Neural cell (in vitro differentiated cells): ENCODE measurements around the gene CFAP52. TPM values are rescaled to one million over a fixed set of nuclear protein-coding genes. Genes with fewer than 3 reads are reported as not detected.

Source experiments
- H2AFZ ChIP-seq: fragments of 200-600, 300-800 bp; sonication (generic), shearing (Covaris generic); 2 replicates; pipeline ENCODE4 v1.6.0; 2014; ENCODE audit warnings: low read depth, mild to moderate bottlenecking, antibody characterized with exemption, low read length, moderate library complexity
- H3F3A ChIP-seq: fragments of 200-600 bp; shearing (Covaris generic); 2 replicates; pipeline ENCODE4 v1.6.1; 2016; ENCODE audit warnings: mild to moderate bottlenecking, moderate library complexity, mixed read lengths, antibody characterized with exemption, low read length; ENCODE audit not compliant: insufficient read depth, poor library complexity, severe bottlenecking
- H3K27ac ChIP-seq: fragments of 200-600, 300-800 bp; sonication (generic), shearing (Covaris generic); 2 replicates; pipeline ENCODE4 v1.5.1; 2014; ENCODE audit warnings: mild to moderate bottlenecking, low read length, moderate library complexity
- H3K27me3 ChIP-seq: fragments of 300-800, 200-600 bp; sonication (generic), shearing (Covaris generic); 2 replicates; pipeline ENCODE4 v1.6.0; 2014; ENCODE audit warnings: mild to moderate bottlenecking, low read depth, low read length, moderate library complexity; ENCODE audit not compliant: insufficient read depth
- H3K36me3 ChIP-seq: fragments of 300-800, 200-600 bp; sonication (generic), shearing (Covaris generic); 2 replicates; pipeline ENCODE4 v1.5.1; 2014; ENCODE audit warnings: mild to moderate bottlenecking, antibody characterized with exemption, low read length, moderate library complexity; ENCODE audit not compliant: insufficient read depth
- H3K4me2 ChIP-seq: fragments of 300-800, 200-600 bp; sonication (generic), shearing (Covaris generic); 2 replicates; pipeline ENCODE4 v1.6.0; 2014; ENCODE audit warnings: mild to moderate bottlenecking, low read length
- H3K4me3 ChIP-seq: fragments of 300-800, 200-600 bp; sonication (generic), shearing (Covaris generic); 2 replicates; pipeline ENCODE4 v1.5.1; 2014; ENCODE audit warnings: mild to moderate bottlenecking, low read length, moderate library complexity
- H3K79me2 ChIP-seq: fragments of 200-600 bp; shearing (Covaris generic); replicated peaks from 2 replicates; pipeline ENCODE4 v1.6.0; 2014; ENCODE audit warnings: mild to moderate bottlenecking, low read length, moderate library complexity; ENCODE audit not compliant: insufficient read depth
- H3K9ac ChIP-seq: fragments of 300-800, 200-600 bp; sonication (generic), shearing (Covaris generic); 2 replicates; pipeline ENCODE4 v1.6.1; 2016; ENCODE audit warnings: mild to moderate bottlenecking, low read length, mixed read lengths
- H3K9me2 ChIP-seq: fragments of 200-600 bp; shearing (Covaris generic); 2 replicates; pipeline ENCODE4 v1.6.1; 2016; ENCODE audit warnings: mild to moderate bottlenecking, low read length, mixed read lengths; ENCODE audit not compliant: insufficient read depth
- H3K9me3 ChIP-seq: fragments of 200-600, 300-800 bp; sonication (generic), shearing (Covaris generic); 2 replicates; pipeline ENCODE4 v1.6.1; 2016; ENCODE audit warnings: mild to moderate bottlenecking, mixed run types, low read length, moderate library complexity, mixed read lengths
- H4K20me1 ChIP-seq: fragments of 200-600 bp; shearing (Covaris generic); 2 replicates; pipeline ENCODE4 v1.6.1; 2016; ENCODE audit warnings: mild to moderate bottlenecking, mixed run types; ENCODE audit not compliant: insufficient read depth
- EP300 ChIP-seq: fragments of 450-650 bp; conservative IDR thresholded peaks from 2 replicates; pipeline ENCODE4 v1.6.1; 2014; ENCODE audit warnings: antibody characterized with exemption, mild to moderate bottlenecking, moderate library complexity; ENCODE audit not compliant: poor library complexity, severe bottlenecking
- EZH2 ChIP-seq: fragments of 200-600, 300-800 bp; shearing (Covaris generic), sonication (generic); IDR thresholded peaks from 2 replicates; pipeline ENCODE4 v1.6.1; 2014; ENCODE audit warnings: antibody characterized with exemption, low read length, borderline replicate concordance, mild to moderate bottlenecking; ENCODE audit not compliant: insufficient read depth, poor library complexity, severe bottlenecking
- MXI1 ChIP-seq: fragments of 450-650 bp; conservative IDR thresholded peaks from 2 replicates; pipeline ENCODE4 v1.6.1; 2014; ENCODE audit warnings: antibody characterized with exemption, mild to moderate bottlenecking; ENCODE audit not compliant: poor library complexity, severe bottlenecking
- POLR2AphosphoS5 ChIP-seq: IDR thresholded peaks from 2 replicates; pipeline ENCODE4 v1.6.1; 2012
- RAD21 ChIP-seq: fragments of 450-650 bp; conservative IDR thresholded peaks from 2 replicates; pipeline ENCODE4 v1.6.1; 2014; ENCODE audit warnings: antibody characterized with exemption, mild to moderate bottlenecking, moderate library complexity
- SMC3 ChIP-seq: fragments of 450-650 bp; conservative IDR thresholded peaks from 2 replicates; pipeline ENCODE4 v1.6.1; 2014; ENCODE audit warnings: antibody characterized with exemption, mild to moderate bottlenecking, moderate library complexity; ENCODE audit not compliant: poor library complexity
- TAF1 ChIP-seq: IDR thresholded peaks from 2 replicates; pipeline ENCODE4 v1.6.1; 2012; ENCODE audit warnings: low read depth
- polyA plus RNA-seq: library from polyadenylated mRNA; depleted of rRNA; stranded (reverse); fragments of >200 nt; gene quantifications from 2 replicates; pipeline ENCODE4 v1.2.3, GENCODE V29; 2014
- TF ChIP-seq, protein P1 (sequence below): fragments of 450-650 bp; IDR thresholded peaks from 2 replicates; pipeline ENCODE4 v1.5.1; 2014; ENCODE audit warnings: antibody characterized with exemption, mild to moderate bottlenecking, moderate library complexity; ENCODE audit not compliant: poor library complexity, severe bottlenecking
- TF ChIP-seq, protein P2 (sequence below): IDR thresholded peaks from 2 replicates; pipeline ENCODE4 v1.6.1; 2012; ENCODE audit warnings: borderline replicate concordance

CFAP52 gene
- polyA plus RNA-seq, 1 donor from 2014 or later: 1.9 TPM

DNA sequence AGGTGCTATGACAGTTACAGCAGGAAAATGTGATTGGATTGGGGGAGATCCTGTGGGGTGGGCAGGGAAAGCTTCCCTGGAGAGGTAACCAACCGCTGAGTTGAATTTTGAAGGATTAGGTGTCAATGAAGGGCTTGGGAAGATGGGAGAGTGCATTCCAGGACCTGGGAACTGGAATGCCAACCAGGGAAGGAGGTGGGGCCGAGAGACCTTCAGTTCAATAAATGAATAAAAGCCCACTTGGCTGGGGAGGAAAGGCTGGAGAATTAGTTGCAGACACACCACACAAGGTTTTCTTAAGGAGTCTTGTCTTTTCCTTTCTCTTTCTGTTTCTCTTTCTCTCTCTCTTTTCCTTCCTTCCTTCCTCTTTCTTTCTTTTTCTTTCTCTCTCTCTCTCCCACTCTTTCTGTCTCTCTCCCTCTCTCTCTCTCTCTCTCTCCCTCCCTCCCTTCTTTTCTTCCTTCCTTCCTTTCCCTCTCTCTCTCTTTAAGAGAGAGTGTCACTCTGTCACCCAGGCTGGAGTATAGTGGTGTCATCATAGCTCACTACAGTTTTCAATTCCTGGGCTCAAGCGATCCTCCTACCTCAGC is 72.2 kb downstream of the CFAP52 start:
- no peaks in the 10 kb centered on the region for H3K9me2 ChIP-seq

DNA sequence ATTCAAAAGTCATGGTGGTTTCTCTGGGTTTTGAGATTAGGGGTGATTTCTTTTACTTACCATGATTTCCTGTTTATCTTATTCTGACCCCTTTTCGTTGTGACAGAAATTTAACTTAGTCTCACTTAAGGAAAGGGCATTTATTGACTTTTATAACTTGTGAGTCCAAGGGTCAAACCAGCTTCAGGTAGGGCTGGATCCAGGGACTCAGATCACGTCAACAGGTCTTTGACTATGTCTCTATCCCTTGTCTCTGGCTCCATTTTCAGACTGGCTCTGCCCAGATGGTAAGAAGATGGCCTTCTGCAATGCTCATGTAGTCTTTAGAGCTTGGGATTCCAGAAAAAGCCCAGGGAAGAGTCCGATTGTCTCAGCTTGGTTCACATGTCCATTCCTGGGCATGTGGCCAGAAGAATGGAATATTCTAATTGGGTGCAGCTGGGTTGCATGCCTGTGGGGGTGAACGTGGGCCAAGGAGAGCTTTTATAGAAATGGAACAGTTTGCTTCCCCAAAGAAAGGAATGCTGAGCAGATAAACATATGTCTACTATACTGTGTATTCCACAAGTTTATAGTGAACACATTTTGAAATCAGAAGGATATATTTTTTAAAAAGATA is 82.3 kb downstream of the CFAP52 start:
- Histone ChIP-seq H4K20me1 (no peaks in the 10 kb centered on the region), H3K4me2 (no peak overlapping the region), H3K4me3 (no peak overlapping the region), H3K9ac (no peak overlapping the region), H3K27ac (no peak overlapping the region), H3K9me3 (no peaks in the 10 kb centered on the region), H3K27me3 (no peaks in the 10 kb centered on the region), H2AFZ (no peak overlapping the region), H3K9me2 (no peaks in the 10 kb centered on the region), H3F3A (no peaks in the 10 kb centered on the region), H3K36me3 (no peaks in the 10 kb centered on the region), H3K79me2 (no peaks in the 10 kb centered on the region)
- no peak for TF ChIP-seq TAF1
- TF ChIP-seq SMC3: no peak
- TF ChIP-seq MXI1: no peak
- TF ChIP-seq, protein P1, sequence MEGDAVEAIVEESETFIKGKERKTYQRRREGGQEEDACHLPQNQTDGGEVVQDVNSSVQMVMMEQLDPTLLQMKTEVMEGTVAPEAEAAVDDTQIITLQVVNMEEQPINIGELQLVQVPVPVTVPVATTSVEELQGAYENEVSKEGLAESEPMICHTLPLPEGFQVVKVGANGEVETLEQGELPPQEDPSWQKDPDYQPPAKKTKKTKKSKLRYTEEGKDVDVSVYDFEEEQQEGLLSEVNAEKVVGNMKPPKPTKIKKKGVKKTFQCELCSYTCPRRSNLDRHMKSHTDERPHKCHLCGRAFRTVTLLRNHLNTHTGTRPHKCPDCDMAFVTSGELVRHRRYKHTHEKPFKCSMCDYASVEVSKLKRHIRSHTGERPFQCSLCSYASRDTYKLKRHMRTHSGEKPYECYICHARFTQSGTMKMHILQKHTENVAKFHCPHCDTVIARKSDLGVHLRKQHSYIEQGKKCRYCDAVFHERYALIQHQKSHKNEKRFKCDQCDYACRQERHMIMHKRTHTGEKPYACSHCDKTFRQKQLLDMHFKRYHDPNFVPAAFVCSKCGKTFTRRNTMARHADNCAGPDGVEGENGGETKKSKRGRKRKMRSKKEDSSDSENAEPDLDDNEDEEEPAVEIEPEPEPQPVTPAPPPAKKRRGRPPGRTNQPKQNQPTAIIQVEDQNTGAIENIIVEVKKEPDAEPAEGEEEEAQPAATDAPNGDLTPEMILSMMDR: no peak
- no peak for TF ChIP-seq POLR2AphosphoS5
- TF ChIP-seq, protein P2, sequence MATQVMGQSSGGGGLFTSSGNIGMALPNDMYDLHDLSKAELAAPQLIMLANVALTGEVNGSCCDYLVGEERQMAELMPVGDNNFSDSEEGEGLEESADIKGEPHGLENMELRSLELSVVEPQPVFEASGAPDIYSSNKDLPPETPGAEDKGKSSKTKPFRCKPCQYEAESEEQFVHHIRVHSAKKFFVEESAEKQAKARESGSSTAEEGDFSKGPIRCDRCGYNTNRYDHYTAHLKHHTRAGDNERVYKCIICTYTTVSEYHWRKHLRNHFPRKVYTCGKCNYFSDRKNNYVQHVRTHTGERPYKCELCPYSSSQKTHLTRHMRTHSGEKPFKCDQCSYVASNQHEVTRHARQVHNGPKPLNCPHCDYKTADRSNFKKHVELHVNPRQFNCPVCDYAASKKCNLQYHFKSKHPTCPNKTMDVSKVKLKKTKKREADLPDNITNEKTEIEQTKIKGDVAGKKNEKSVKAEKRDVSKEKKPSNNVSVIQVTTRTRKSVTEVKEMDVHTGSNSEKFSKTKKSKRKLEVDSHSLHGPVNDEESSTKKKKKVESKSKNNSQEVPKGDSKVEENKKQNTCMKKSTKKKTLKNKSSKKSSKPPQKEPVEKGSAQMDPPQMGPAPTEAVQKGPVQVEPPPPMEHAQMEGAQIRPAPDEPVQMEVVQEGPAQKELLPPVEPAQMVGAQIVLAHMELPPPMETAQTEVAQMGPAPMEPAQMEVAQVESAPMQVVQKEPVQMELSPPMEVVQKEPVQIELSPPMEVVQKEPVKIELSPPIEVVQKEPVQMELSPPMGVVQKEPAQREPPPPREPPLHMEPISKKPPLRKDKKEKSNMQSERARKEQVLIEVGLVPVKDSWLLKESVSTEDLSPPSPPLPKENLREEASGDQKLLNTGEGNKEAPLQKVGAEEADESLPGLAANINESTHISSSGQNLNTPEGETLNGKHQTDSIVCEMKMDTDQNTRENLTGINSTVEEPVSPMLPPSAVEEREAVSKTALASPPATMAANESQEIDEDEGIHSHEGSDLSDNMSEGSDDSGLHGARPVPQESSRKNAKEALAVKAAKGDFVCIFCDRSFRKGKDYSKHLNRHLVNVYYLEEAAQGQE: no peak

More for the DNA sequence above, 72.2 kb downstream of the CFAP52 start:
- TF ChIP-seq, protein P1: no peak
- no peak for TF ChIP-seq EP300
- TF ChIP-seq RAD21: no peak
- TF ChIP-seq EZH2: no peak
- no peak for TF ChIP-seq MXI1
- no peak for TF ChIP-seq TAF1
- no peak for TF ChIP-seq POLR2AphosphoS5
- no peak for TF ChIP-seq SMC3
- TF ChIP-seq, protein P2: no peak
- no peak overlapping the region for H3K4me3 ChIP-seq
- no peaks in the 10 kb centered on the region for H3K36me3 ChIP-seq
- H3K27ac ChIP-seq: no peak overlapping the region
- H3F3A ChIP-seq: no peaks in the 10 kb centered on the region
- H3K4me2 ChIP-seq: no peak overlapping the region
- H3K9me3 ChIP-seq: no peaks in the 10 kb centered on the region
- no peaks in the 10 kb centered on the region for H3K79me2 ChIP-seq
- no peaks in the 10 kb centered on the region for H4K20me1 ChIP-seq
- H3K9ac ChIP-seq: no peak overlapping the region
- peaks cover 26% of the 10 kb centered on the region for H3K27me3 ChIP-seq
- H2AFZ ChIP-seq: no peak overlapping the region
